Nephron (organoid): ENCODE results near the gene FKBP4.

Experiments used
- H3K27ac Mint-ChIP-seq, 3 experiments: 2 replicates each; pipeline ENCODE4 v1.8.0; 2020; ENCODE audit warnings: mixed read lengths in 3 of 3, mild to moderate bottlenecking in 2 of 3, moderate library complexity in 1 of 3
- H3K27me3 Mint-ChIP-seq: 2 replicates; pipeline ENCODE4 v1.8.0; 2021; ENCODE audit warnings: low read depth, mild to moderate bottlenecking, moderate library complexity, mixed read lengths
- H3K36me3 Mint-ChIP-seq: 2 replicates; pipeline ENCODE4 v1.8.0; 2020; ENCODE audit warnings: low read depth, mixed read lengths
- H3K4me1 Mint-ChIP-seq: 2 replicates; pipeline ENCODE4 v1.8.0; 2020; ENCODE audit warnings: mixed read lengths
- H3K4me3 Mint-ChIP-seq, 3 experiments: 2 replicates each; pipeline ENCODE4 v1.8.0; 2020; ENCODE audit warnings: mild to moderate bottlenecking in 3 of 3, mixed read lengths in 3 of 3, moderate library complexity in 2 of 3
- H3K9me3 Mint-ChIP-seq: 2 replicates; pipeline ENCODE4 v1.8.0; 2020; ENCODE audit warnings: mixed read lengths
- CTCF ChIP-seq, 3 experiments: fragments of 200-600 bp; sonication (generic); IDR thresholded peaks; one replicate each; pipeline ENCODE4 v1.5.0; 2021; ENCODE audit warnings: antibody characterized with exemption in 3 of 3; ENCODE audit not compliant: unreplicated experiment in 3 of 3

The FKBP4 gene

GRCh38 chr12:2851931-2852330 is 57.2 kb downstream of the FKBP4 start:
- H3K4me3 Mint-ChIP-seq = no peak overlapping the region
- peaks cover 36% of the 10 kb centered on the region for H3K4me1 Mint-ChIP-seq
- H3K27me3 Mint-ChIP-seq = peaks cover 5% of the 10 kb centered on the region
- H3K9me3 Mint-ChIP-seq = no peaks in the 10 kb centered on the region
- no peaks in the 10 kb centered on the region for H3K36me3 Mint-ChIP-seq
- TF ChIP-seq CTCF (IDR thresholded peaks at IDR 0.05; ENCODE audit: unreplicated experiment in 3 of 3) = no peak
- no peak overlapping the region for H3K27ac Mint-ChIP-seq

GRCh38 chr12:2853626-2854025 is 58.9 kb downstream of the FKBP4 start:
- Mint-ChIP-seq H3K27me3 (peaks cover 5% of the 10 kb centered on the region), H3K27ac (no peak overlapping the region), H3K4me3 (no peak overlapping the region), H3K9me3 (no peaks in the 10 kb centered on the region), H3K36me3 (peaks cover 2% of the 10 kb centered on the region), H3K4me1 (peaks cover 26% of the 10 kb centered on the region)
- peak; percentile 77 to 86 (median 86) for TF ChIP-seq CTCF (IDR thresholded peaks at IDR 0.05; ENCODE audit: unreplicated experiment in 3 of 3)
